Colonic mucosa (tissue), 4 donors: ENCODE data around the gene TRIM62. TPM values are rescaled to one million over a fixed set of nuclear protein-coding genes. Genes with fewer than 3 reads are reported as not detected.

Experiments
- DNase-seq: peaks from one replicate; pipeline ENCODE4 v3.0.0-alpha.2; 2020
- H3K27ac ChIP-seq: fragments of 200-600 bp; one replicate; pipeline ENCODE4 v1.8.0; 2021
- H3K27me3 ChIP-seq: fragments of 200-600 bp; one replicate; pipeline ENCODE4 v1.8.0; 2021
- H3K36me3 ChIP-seq: fragments of 200-600 bp; one replicate; pipeline ENCODE4 v1.8.0; 2021
- H3K4me1 ChIP-seq: fragments of 200-600 bp; one replicate; pipeline ENCODE4 v1.8.0; 2021; ENCODE audit warnings: mild to moderate bottlenecking
- H3K4me3 ChIP-seq: fragments of 200-600 bp; one replicate; pipeline ENCODE4 v1.8.0; 2021
- H3K9ac ChIP-seq, 2 donors: one replicate each; pipeline ENCODE4 v1.7.0; 2013; ENCODE audit warnings: control low read depth in 2 of 2, low read depth in 2 of 2, low read length in 2 of 2
- H3K9me3 ChIP-seq: fragments of 200-600 bp; one replicate; pipeline ENCODE4 v1.8.0; 2021
- CTCF ChIP-seq: fragments of 200-600 bp; IDR thresholded peaks from one replicate; pipeline ENCODE4 v1.8.0; 2022; ENCODE audit warnings: antibody characterized with exemption, mild to moderate bottlenecking
- intact Hi-C: fragments of 100-400 bp; cut with DNase I; formaldehyde crosslinking; loops from one replicate; pipeline ENCODE4 v1.14.1; 2022
- total RNA-seq, 2 donors: library from RNA; stranded (reverse); fragmentation: NEBNext Ultra II Directional in 1 of 2; extraction: Animal tissue kit (Norgen Biotek cat#: 25700) in 1 of 2; gene quantifications; one replicate each; pipeline ENCODE4 v1.2.1, GENCODE V29; 2021
- donor health status: healthy.
- donor health status: DM: no; HTN: no; CAD: no.
- donor health status: DM: no; HTN: no; CAD: no.

Gene TRIM62
- total RNA-seq, 2 donors from 2014 or later, result 4.9 to 6.2 TPM

GRCh38 chr1:33176362-33176850 is 5.4 kb downstream of the TRIM62 start:
- Histone ChIP-seq H3K9ac (no peak overlapping the region), H3K27ac (no peak overlapping the region), H3K9me3 (no peaks in the 10 kb centered on the region), H3K36me3 (no peaks in the 10 kb centered on the region), H3K27me3 (no peaks in the 10 kb centered on the region), H3K4me3 (no peak overlapping the region), H3K4me1 (peaks cover 4% of the 10 kb centered on the region)
- no peak for DNase-seq
- no peak for TF ChIP-seq CTCF
- intact Hi-C loops, result no loop called here

GRCh38 chr1:33175865-33176264 is 6.0 kb downstream of the TRIM62 start:
- no peak for TF ChIP-seq CTCF
- intact Hi-C loops, result no loop called here
- Histone ChIP-seq H3K4me3 (no peak overlapping the region), H3K27me3 (no peaks in the 10 kb centered on the region), H3K9ac (no peak overlapping the region), H3K36me3 (no peaks in the 10 kb centered on the region), H3K9me3 (no peaks in the 10 kb centered on the region), H3K27ac (no peak overlapping the region), H3K4me1 (no peaks in the 10 kb centered on the region)
- DNase-seq, result no peak

- H3K4me3 ChIP-seq, result no peak overlapping the region
- H3K4me1 ChIP-seq, result no peaks in the 10 kb centered on the region
- TF ChIP-seq CTCF, result no peak
- intact Hi-C loops, result no loop called here
- no peaks in the 10 kb centered on the region for H3K36me3 ChIP-seq
- no peaks in the 10 kb centered on the region for H3K9me3 ChIP-seq
- H3K27me3 ChIP-seq, result no peaks in the 10 kb centered on the region
- no peak overlapping the region for H3K27ac ChIP-seq
- DNase-seq, result no peak
- H3K9ac ChIP-seq, result no peak overlapping the region
These were observed 8.8 kb downstream of the TRIM62 start for GRCh38 chr1:33173091-33173490.

- no peak for DNase-seq
- H3K4me3 ChIP-seq, result no peak overlapping the region
- H3K9me3 ChIP-seq, result no peaks in the 10 kb centered on the region
- no peaks in the 10 kb centered on the region for H3K4me1 ChIP-seq
- H3K27ac ChIP-seq, result no peak overlapping the region
- no peaks in the 10 kb centered on the region for H3K36me3 ChIP-seq
- no peaks in the 10 kb centered on the region for H3K27me3 ChIP-seq
- no peak overlapping the region for H3K9ac ChIP-seq
- no peak for TF ChIP-seq CTCF
- intact Hi-C loops, result no loop called here
These were observed 9.6 kb downstream of the TRIM62 start for GRCh38 chr1:33171977-33172813.

GRCh38 chr1:33170351-33171274 is 11.2 kb downstream of the TRIM62 start:
- Histone ChIP-seq H3K27me3 (no peaks in the 10 kb centered on the region), H3K27ac (no peak overlapping the region), H3K4me3 (no peak overlapping the region), H3K9ac (no peak overlapping the region), H3K9me3 (no peaks in the 10 kb centered on the region), H3K36me3 (no peaks in the 10 kb centered on the region), H3K4me1 (no peaks in the 10 kb centered on the region)
- intact Hi-C loops, result no loop called here
- no peak for DNase-seq
- no peak for TF ChIP-seq CTCF
